ENCODE results near the gene WDR5B.

DNA sequence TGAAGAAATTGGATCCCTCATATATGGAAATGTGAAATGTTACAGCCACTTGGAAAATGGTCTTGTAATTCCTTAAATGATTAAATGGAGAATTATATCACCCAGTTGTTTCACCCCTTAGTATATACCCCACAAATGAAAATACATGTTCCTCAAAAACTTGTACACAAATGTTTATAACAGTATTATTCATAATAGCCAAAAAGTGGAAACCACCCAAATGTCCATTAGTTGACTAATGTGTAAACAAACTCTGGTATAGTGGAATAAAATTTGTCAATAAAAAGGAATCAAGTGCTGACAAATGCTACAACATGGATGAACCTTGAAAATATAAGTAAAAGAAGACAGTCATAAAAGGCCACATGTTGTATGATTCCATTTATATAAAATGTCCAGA, 19.4 kb downstream of the WDR5B start:
- TF ChIP-seq, protein P1, sequence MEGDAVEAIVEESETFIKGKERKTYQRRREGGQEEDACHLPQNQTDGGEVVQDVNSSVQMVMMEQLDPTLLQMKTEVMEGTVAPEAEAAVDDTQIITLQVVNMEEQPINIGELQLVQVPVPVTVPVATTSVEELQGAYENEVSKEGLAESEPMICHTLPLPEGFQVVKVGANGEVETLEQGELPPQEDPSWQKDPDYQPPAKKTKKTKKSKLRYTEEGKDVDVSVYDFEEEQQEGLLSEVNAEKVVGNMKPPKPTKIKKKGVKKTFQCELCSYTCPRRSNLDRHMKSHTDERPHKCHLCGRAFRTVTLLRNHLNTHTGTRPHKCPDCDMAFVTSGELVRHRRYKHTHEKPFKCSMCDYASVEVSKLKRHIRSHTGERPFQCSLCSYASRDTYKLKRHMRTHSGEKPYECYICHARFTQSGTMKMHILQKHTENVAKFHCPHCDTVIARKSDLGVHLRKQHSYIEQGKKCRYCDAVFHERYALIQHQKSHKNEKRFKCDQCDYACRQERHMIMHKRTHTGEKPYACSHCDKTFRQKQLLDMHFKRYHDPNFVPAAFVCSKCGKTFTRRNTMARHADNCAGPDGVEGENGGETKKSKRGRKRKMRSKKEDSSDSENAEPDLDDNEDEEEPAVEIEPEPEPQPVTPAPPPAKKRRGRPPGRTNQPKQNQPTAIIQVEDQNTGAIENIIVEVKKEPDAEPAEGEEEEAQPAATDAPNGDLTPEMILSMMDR (IDR thresholded peaks at IDR 0.05): no peak
- no peak for TF ChIP-seq EZH2 (IDR thresholded peaks at IDR 0.05)
- no peak for TF ChIP-seq EZH2phosphoT487 (IDR thresholded peaks at IDR 0.05)
